WERI-Rb-1 (cell line): ENCODE results near the gene ACER2.

Source experiments
- DNase-seq: peaks from one replicate; pipeline ENCODE4 v3.0.0-alpha.2; 2020
- H3K27ac ChIP-seq: fragments of 250-450 bp; sonication (Bioruptor Pico); 2 replicates; pipeline ENCODE4 v1.5.1; 2020; ENCODE audit warnings: mild to moderate bottlenecking, moderate library complexity
- H3K27me3 ChIP-seq: fragments of 250-450 bp; sonication (Bioruptor Pico); 2 replicates; pipeline ENCODE4 v1.5.1; 2021; ENCODE audit warnings: mild to moderate bottlenecking, low read depth, moderate library complexity; ENCODE audit not compliant: insufficient read depth, severe bottlenecking
- H3K36me3 ChIP-seq: fragments of 250-450 bp; sonication (Bioruptor Pico); 2 replicates; pipeline ENCODE4 v1.5.1; 2020; ENCODE audit warnings: mild to moderate bottlenecking, moderate library complexity
- H3K4me3 ChIP-seq: 2 replicates; pipeline ENCODE4 v1.5.1; 2011; ENCODE audit warnings: low read depth, mild to moderate bottlenecking, control low read depth, low read length
- H3K9me3 ChIP-seq: fragments of 250-450 bp; sonication (Bioruptor Pico); 2 replicates; pipeline ENCODE4 v1.5.1; 2021; ENCODE audit warnings: mild to moderate bottlenecking, moderate library complexity; ENCODE audit not compliant: severe bottlenecking
- CTCF ChIP-seq: IDR thresholded peaks from 2 replicates; pipeline ENCODE4 v1.5.1; 2011; ENCODE audit warnings: low read depth, mild to moderate bottlenecking, control low read depth, inconsistent platforms, low read length

Gene ACER2

DNA sequence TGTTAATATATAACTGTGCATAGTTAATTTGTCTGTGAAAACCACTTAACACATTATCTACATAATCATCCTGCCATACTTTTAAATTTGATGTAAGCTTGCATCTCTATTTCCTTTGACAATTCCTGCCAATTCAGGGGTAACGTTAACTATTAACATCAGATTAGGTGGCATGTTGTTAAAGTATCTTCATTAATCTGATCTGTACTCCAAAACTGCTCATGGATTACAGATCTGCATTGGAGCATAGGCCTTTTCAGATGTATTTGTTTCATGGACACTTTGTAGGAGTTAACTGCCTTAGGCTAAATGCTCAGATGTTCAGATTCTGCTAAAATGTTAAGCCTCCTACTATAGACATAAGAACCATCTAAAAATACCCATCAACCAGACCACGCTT is 31.9 kb upstream of the ACER2 start:
- H3K27me3 ChIP-seq = no peaks in the 10 kb centered on the region
- H3K9me3 ChIP-seq = no peaks in the 10 kb centered on the region
- no peak overlapping the region; the same call in 1 of the 2 replicates for H3K27ac ChIP-seq
- no peak overlapping the region for H3K4me3 ChIP-seq
- TF ChIP-seq CTCF = no peak
- DNase-seq = no peak
- peaks cover 76% of the 10 kb centered on the region for H3K36me3 ChIP-seq

DNA sequence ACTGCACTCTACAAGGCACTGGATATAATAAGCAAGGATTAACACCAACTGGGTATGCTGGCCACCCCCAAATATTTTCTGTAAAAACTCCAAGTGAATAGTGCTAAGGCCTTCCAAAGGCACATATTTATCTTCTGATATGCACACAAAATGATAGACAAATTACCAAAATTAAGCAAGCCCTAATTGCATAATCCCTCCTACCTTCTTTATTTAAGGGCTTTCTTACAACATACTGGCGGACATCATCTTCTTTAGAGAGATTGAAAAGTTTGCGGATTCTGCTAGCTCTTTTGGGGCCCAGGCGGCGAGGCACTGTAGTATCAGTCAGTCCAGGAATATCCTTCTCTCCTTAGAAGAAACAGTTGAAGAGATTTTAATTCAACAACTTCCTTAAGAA is 30.6 kb upstream of the ACER2 start:
- no peak overlapping the region for H3K4me3 ChIP-seq
- peaks cover 68% of the 10 kb centered on the region for H3K36me3 ChIP-seq
- H3K9me3 ChIP-seq = no peaks in the 10 kb centered on the region
- TF ChIP-seq CTCF = no peak
- no peak for DNase-seq
- H3K27me3 ChIP-seq = no peaks in the 10 kb centered on the region
- no peak overlapping the region for H3K27ac ChIP-seq

- no peak for DNase-seq
Measured at GRCh38 chr9:19378647-19379046, 30.2 kb upstream of the ACER2 start.

DNA sequence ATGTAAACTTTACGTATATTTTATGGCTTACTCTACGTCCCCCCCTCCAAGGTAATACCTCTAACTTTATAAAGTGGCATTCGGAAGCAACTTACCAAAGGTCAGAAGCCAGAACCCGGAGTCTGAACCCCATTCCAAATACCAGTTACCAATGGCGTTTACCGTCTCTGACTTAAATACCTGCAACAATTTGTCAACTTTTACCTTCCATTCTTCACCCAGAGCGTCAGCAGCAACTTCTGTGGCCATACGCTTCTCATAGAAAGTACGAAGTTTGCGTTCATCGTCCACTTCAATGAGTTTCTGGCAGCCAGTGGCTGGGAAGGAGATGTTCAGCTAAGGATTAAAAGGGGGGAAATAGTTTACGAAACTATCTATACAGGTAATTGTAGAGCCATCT is 29.5 kb upstream of the ACER2 start:
- H3K4me3 ChIP-seq = peak overlapping the region; percentile 73
- DNase-seq = no peak
- no peaks in the 10 kb centered on the region for H3K9me3 ChIP-seq
- H3K36me3 ChIP-seq = peaks cover 56% of the 10 kb centered on the region
- TF ChIP-seq CTCF = no peak
- H3K27ac ChIP-seq = peak overlapping the region; percentile 90
- H3K27me3 ChIP-seq = no peaks in the 10 kb centered on the region

More at GRCh38 chr9:19378647-19379046, 30.2 kb upstream of the ACER2 start:
- H3K27ac ChIP-seq = peak overlapping the region; percentile 90; the same call in 1 of the 2 replicates
- peaks cover 63% of the 10 kb centered on the region for H3K36me3 ChIP-seq
- H3K27me3 ChIP-seq = no peaks in the 10 kb centered on the region
- H3K4me3 ChIP-seq = peak overlapping the region; percentile 73
- no peaks in the 10 kb centered on the region for H3K9me3 ChIP-seq
- TF ChIP-seq CTCF = no peak

DNA sequence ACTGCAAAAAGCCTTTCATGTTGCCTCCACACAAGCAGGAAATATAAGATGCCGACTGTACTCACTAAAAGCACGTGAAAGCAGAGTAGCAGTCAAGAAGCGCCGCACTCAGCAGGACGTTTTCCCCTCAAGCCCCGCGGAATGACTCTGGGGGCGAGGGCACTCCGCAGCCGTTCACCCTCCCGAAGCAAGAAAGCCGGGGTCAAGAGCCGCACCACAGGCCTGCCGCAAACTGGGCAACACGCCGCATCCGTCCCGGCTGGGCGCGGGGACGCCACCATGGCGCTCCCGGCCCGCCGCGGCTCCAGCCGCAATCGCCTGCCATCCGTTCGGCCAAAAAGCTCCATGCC is 29.1 kb upstream of the ACER2 start:
- no peak for TF ChIP-seq CTCF
- Histone ChIP-seq H3K36me3 (peaks cover 52% of the 10 kb centered on the region), H3K27me3 (no peaks in the 10 kb centered on the region), H3K4me3 (peak overlapping the region; percentile 73), H3K9me3 (no peaks in the 10 kb centered on the region), H3K27ac (peak overlapping the region; percentile 90)
- DNase-seq = no peak

- no peaks in the 10 kb centered on the region for H3K9me3 ChIP-seq
- H3K36me3 ChIP-seq = peaks cover 42% of the 10 kb centered on the region
- no peak for TF ChIP-seq CTCF
- H3K4me3 ChIP-seq = peak overlapping the region; percentile 73
- H3K27me3 ChIP-seq = no peaks in the 10 kb centered on the region
- peak overlapping the region; percentile 90 for H3K27ac ChIP-seq
- DNase-seq = no peak
Measured at GRCh38 chr9:19380826-19381075, 28.1 kb upstream of the ACER2 start.
